GM12864 (cell line): ENCODE data around the gene EDA.

ENCODE experiments used
- DNase-seq: peaks from one replicate; pipeline ENCODE4 v3.0.0-alpha.2; 2011; ENCODE audit warnings: low read depth
- H3K4me3 ChIP-seq: 2 replicates; pipeline ENCODE4 v1.5.1; 2011; ENCODE audit warnings: mild to moderate bottlenecking, low read depth, low read length, control low read depth
- CTCF ChIP-seq: IDR thresholded peaks from 2 replicates; pipeline ENCODE4 v1.5.1; 2011; ENCODE audit warnings: low read depth, mild to moderate bottlenecking, moderate library complexity, low read length, control low read depth, inconsistent platforms; ENCODE audit errors: missing control alignments

The EDA gene

GRCh38 chrX:70049925-70050324, 434.0 kb downstream of the EDA start, which contains the start of gene AWAT2:
AWAT2 (minus strand) TSS chrX:70049938; CDS start chrX:70049932, 6 bp downstream.
- no peak for DNase-seq
- no peak for TF ChIP-seq CTCF
- H3K4me3 ChIP-seq: no peak within 1 kb of the TSS

DNA sequence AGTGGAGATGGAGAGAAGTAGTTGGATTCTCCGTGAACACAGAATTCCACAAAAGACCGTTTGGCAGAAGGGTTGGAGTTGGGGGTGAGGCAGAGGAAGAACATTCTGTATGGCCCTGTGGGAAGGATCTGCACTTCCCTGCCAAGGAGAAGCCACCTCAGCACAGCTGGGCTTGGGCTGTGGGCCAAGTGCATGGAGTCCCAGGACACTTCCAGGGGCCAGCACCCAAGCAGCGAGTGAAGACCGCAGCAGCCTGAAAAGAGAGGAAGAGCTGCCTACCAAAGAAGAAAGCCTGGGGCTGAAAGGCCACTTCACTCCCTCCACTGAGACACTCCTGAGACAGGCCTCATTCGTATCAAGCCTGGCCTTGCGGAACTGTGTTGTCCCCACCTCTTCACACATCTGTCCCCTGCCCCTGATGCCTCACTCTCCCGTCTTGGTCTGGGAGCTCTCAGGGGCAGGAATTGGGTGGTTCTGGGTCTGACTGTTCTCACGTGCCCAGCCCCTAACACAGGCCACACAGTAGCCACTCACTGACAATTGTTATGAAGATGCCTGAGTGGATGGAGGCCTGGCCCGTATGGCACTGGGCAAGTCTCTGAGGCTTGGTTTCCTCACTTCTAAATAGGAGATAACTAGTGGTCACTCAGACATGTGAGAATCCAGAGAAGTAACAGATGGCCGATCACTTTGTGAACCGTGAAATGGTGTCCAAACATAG, 437.1 kb downstream of the EDA start:
- H3K4me3 ChIP-seq: no peak overlapping the region
- no peak for TF ChIP-seq CTCF
- DNase-seq: no peak

GRCh38 chrX:70054391-70054790, 438.5 kb downstream of the EDA start:
- TF ChIP-seq CTCF: no peak
- no peak for DNase-seq
- no peak overlapping the region for H3K4me3 ChIP-seq

- no peak for DNase-seq
- no peak within 1 kb of the TSS for H3K4me3 ChIP-seq
- TF ChIP-seq CTCF: no peak
Measured at GRCh38 chrX:70062076-70062475, 446.2 kb downstream of the EDA start, which contains the start of gene OTUD6A. OTUD6A (plus strand) TSS chrX:70062457; CDS start chrX:70062525, 68 bp downstream.

- TF ChIP-seq CTCF: no peak
- H3K4me3 ChIP-seq: no peak overlapping the region
Measured at GRCh38 chrX:70062961-70063550, 447.1 kb downstream of the EDA start.

DNA sequence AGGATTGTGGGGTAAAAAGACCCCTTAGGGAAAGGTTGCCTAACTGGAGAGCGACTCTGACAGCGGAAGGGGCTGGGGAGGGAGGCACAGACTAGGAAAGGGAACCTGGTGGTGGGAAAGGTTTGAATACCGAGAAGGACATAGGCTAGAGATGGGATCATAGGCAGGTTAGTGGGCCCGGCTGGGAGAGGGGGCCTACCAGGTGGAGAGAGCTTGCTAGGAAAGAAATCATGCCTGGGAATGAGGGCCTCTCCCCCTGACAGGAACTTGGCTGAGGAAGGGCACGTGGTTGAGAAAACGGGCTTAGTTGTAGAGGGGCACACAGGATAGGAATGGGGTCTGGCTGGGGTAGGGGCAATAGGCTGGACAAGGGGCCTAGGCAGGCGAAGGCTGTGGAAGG, 450.7 kb downstream of the EDA start:
- H3K4me3 ChIP-seq: no peak overlapping the region
- no peak for TF ChIP-seq CTCF
- DNase-seq: no peak

More at GRCh38 chrX:70062961-70063550, 447.1 kb downstream of the EDA start:
- DNase-seq: no peak
